ENCODE results near the gene TPSAB1.

GRCh38 chr16:1257561-1258224 is 17.2 kb downstream of the TPSAB1 start:
- TF ChIP-seq CTCF (conservative IDR thresholded peaks at IDR 0.05 in 1 of 2, IDR thresholded peaks at IDR 0.05 in 1 of 2; ENCODE audit: extremely low read depth in 1 of 2, insufficient read depth in 1 of 2, low read depth in 1 of 2, low read length in 2 of 2) (no peak), EZH2 (IDR thresholded peaks at IDR 0.05; ENCODE audit: borderline replicate concordance, low read length) (no peak)

All from mammary epithelial cell (primary cell).